BJ (cell line): Measurements from ENCODE around the gene BICRAL. TPM values are rescaled to one million over a fixed set of nuclear protein-coding genes. Genes with fewer than 3 reads are reported as not detected.
A peak's percentile ranks its signal among the peaks of the same experiment; 100 is the strongest.

Experiments used
- CTCF ChIA-PET: fragments of 350-600 bp; formaldehyde crosslinking; extraction: SDS; loops from one replicate; lab custom pipeline; 2021; ENCODE audit warnings: antibody characterized with exemption, inconsistent platforms; lab: Yijun Ruan, JAX
- POLR2A ChIA-PET: fragments of 300-600 bp; sonication (Branson Sonifier 250); formaldehyde crosslinking; extraction: SDS; loops from one replicate; lab custom pipeline; 2021; ENCODE audit warnings: antibody characterized with exemption; lab: Charles Lee
- DNase-seq: peaks from one replicate; pipeline ENCODE4 v3.0.0-alpha.2; 2011; ENCODE audit warnings: low read depth
- H3K27me3 ChIP-seq: 2 replicates; pipeline ENCODE4 v1.6.0; 2011; ENCODE audit warnings: low read length; ENCODE audit not compliant: control insufficient read depth, insufficient read depth
- H3K36me3 ChIP-seq: 2 replicates; pipeline ENCODE4 v1.5.1; 2011; ENCODE audit warnings: low read length; ENCODE audit not compliant: control insufficient read depth, insufficient read depth
- H3K4me3 ChIP-seq: 2 replicates; pipeline ENCODE4 v1.5.1; 2011; ENCODE audit warnings: low read depth, mild to moderate bottlenecking, control low read depth, low read length
- polyA plus RNA-seq: library from polyadenylated mRNA; depleted of rRNA; stranded (reverse); fragments of >200 nt; gene quantifications from 2 replicates; pipeline ENCODE4 v1.2.3, GENCODE V29; 2011
- TF ChIP-seq, protein P1 (sequence below): IDR thresholded peaks from 2 replicates; pipeline ENCODE4 v1.5.1; 2011; ENCODE audit warnings: low read depth, mild to moderate bottlenecking, control low read depth, inconsistent platforms, low read length, moderate library complexity; ENCODE audit not compliant: insufficient read depth

BICRAL gene
- polyA plus RNA-seq, 1 experiment = 7.4 TPM

DNA sequence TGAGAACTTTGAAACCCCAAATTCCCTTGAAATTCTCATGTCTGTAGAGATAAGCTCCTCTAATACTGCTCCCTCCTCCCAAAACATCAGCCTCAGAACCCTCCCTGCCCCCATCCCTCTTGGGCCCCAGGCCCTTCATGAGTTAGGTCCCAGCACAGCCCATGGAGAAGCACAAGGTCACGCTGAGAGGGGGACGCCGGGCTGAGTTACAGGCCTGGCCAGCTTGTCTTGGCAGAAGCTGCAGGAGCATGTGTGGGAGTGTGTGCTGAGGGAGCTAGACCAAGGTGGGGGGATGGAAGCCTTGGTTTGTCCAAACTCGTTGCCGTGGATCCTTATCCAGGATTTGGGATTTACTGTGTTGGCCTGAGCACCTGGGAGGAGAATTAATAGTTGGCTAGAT, 125.5 kb downstream of the BICRAL start:
- no peak for DNase-seq
- Histone ChIP-seq H3K27me3 (no peaks in the 10 kb centered on the region; the same call in 1 of the 2 replicates), H3K4me3 (no peak overlapping the region), H3K36me3 (no peaks in the 10 kb centered on the region)
- TF ChIP-seq, protein P1, sequence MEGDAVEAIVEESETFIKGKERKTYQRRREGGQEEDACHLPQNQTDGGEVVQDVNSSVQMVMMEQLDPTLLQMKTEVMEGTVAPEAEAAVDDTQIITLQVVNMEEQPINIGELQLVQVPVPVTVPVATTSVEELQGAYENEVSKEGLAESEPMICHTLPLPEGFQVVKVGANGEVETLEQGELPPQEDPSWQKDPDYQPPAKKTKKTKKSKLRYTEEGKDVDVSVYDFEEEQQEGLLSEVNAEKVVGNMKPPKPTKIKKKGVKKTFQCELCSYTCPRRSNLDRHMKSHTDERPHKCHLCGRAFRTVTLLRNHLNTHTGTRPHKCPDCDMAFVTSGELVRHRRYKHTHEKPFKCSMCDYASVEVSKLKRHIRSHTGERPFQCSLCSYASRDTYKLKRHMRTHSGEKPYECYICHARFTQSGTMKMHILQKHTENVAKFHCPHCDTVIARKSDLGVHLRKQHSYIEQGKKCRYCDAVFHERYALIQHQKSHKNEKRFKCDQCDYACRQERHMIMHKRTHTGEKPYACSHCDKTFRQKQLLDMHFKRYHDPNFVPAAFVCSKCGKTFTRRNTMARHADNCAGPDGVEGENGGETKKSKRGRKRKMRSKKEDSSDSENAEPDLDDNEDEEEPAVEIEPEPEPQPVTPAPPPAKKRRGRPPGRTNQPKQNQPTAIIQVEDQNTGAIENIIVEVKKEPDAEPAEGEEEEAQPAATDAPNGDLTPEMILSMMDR = no peak
- ChIA-PET CTCF (no interaction called here), POLR2A (no interaction called here)

DNA sequence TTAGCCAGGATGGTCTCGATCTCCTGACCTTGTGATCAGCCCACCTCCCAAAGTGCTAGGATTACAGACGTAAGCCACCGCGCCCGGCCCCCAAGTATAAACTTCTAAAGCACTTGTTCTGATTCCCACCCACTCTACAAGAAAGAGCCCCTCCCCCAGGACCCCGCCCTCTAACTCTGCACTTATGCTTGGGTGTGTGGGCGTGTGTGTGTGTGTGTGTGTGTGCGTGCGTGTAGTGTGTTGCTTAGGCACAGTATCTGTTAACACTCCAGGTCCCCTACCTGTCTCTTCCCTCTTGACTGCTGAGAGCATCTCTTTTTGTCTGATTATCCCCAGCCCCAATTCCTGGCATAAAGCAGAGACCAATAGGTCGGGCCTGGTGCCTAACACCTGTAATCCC, 128.0 kb downstream of the BICRAL start:
- ChIA-PET POLR2A (no interaction called here), CTCF (no interaction called here)
- TF ChIP-seq, protein P1 = no peak
- Histone ChIP-seq H3K4me3 (no peak overlapping the region), H3K27me3 (peaks cover 2% of the 10 kb centered on the region), H3K36me3 (no peaks in the 10 kb centered on the region)
- DNase-seq = no peak

DNA sequence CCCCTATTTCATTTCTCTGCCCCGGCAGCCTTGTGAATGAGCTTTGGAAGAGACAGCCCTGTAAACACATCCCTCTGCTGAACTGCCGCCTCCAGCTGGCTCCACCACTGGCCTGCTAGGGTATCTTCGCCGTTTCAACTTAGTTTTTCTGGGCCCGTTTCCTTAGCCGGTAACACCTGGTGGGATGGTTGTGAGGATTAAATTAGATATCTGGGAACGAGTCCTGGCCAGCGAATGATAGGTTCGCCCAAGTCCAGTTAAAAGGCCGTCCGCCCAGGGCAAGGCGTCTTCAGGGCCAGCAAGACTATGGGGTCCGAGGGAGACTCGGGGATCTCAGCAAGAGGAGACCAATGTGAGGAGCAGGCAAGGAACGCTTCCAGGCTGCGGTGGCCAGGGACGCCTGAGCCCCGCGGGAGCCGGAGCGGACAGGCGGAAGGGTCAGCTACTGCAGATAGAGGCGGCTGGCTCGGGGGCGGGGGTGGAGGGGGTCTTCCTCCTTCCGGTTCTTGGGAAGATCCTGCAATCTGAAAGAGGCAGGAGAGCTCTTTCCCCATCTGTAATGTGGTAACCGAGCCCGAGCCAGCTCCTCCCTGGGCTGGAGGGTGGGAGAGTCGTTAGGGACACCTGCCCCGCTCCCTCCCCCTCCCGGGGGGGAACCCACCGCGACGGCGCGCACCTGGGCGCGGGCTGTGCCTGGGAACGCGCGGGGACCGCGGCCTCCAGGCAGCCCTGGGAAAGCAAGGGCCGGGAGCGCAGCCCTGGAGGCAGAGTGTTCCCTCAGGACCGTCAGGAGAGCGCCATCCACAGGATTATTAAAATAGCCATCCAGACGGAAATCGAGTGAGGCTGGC, 129.5 kb downstream of the BICRAL start:
- ChIA-PET POLR2A (no interaction called here), CTCF (no interaction called here)
- H3K27me3 ChIP-seq = peaks cover 2% of the 10 kb centered on the region
- DNase-seq = no peak
- 0 out of 2 replicates have a peak overlapping the region, but pooled peaks have one; percentile 1 for H3K4me3 ChIP-seq
- TF ChIP-seq, protein P1 = no peak
- no peaks in the 10 kb centered on the region for H3K36me3 ChIP-seq

DNA sequence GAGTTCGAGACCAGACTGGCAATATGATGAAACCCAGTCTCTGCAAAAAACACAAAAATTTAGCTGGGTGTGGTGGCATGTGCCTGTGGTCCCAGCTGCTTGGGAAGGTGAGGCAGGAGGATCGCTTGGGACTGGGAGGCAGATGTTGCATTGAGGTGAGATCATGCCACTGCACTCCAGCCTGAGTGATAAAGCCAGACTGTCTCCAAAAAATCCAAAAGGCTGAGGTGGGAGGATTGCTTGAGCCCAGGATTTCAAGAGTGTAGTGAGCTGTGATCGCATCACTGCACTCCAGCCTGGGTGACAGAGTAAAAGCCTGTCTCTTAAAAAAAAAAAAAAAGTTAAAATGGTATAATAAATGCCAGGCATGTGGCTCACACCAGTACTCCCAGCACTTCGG, 132.7 kb downstream of the BICRAL start:
- TF ChIP-seq, protein P1 = no peak
- POLR2A ChIA-PET = no interaction called here
- DNase-seq = no peak
- H3K4me3 ChIP-seq = no peak overlapping the region
- CTCF ChIA-PET = interaction anchor here (1.2 to 3.9 kb wide), 3 partner anchors 10 to 13 kb away, joined by 3 to 23 read pairs (median 3); no protein-coding TSS in a partner anchor
- no peaks in the 10 kb centered on the region for H3K36me3 ChIP-seq
- H3K27me3 ChIP-seq = peaks cover 2% of the 10 kb centered on the region

DNA sequence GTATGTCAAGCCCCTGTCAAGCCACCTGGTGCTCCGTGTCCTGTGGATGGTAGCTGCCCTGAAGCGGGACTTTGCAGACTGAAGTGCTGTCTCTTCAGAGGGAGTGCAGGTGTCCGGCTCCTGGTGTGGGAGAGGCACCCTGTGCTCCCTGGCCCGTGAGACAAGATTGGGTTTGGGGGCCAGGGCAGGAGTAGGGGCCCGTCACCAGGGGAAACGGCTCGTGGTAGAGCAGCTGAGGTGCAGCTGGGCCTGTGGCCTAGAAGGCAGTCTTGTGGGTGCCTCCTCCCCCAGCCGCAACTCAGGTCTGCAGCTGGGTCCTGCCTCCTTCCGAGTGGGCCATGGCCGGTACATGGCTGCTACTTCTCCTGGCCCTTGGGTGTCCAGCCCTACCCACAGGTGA, 133.9 kb downstream of the BICRAL start, which contains the start of gene PTCRA:
Gene PTCRA (plus strand): TSS at position 322 of the 400 bp plus-strand sequence. CDS start 17 bp downstream, at position 339.
- H3K27me3 ChIP-seq = peaks cover 2% of the 10 kb centered on the region
- CTCF ChIA-PET = interaction anchor here (0.5 to 3.9 kb wide), 3 partner anchors 11 to 55 kb away, joined by 3 to 23 read pairs (median 3); no protein-coding TSS in a partner anchor
- TF ChIP-seq, protein P1 = no peak
- POLR2A ChIA-PET = no interaction called here
- H3K4me3 ChIP-seq = no peak within 1 kb of the TSS
- no peaks in the 10 kb centered on the region for H3K36me3 ChIP-seq
- DNase-seq = no peak
